ENCODE results near the gene PDYN. TPM values are rescaled to one million over a fixed set of nuclear protein-coding genes. Genes with fewer than 3 reads are reported as not detected.

Gene PDYN
- polyA plus RNA-seq, 1 experiment, result not detected

DNA sequence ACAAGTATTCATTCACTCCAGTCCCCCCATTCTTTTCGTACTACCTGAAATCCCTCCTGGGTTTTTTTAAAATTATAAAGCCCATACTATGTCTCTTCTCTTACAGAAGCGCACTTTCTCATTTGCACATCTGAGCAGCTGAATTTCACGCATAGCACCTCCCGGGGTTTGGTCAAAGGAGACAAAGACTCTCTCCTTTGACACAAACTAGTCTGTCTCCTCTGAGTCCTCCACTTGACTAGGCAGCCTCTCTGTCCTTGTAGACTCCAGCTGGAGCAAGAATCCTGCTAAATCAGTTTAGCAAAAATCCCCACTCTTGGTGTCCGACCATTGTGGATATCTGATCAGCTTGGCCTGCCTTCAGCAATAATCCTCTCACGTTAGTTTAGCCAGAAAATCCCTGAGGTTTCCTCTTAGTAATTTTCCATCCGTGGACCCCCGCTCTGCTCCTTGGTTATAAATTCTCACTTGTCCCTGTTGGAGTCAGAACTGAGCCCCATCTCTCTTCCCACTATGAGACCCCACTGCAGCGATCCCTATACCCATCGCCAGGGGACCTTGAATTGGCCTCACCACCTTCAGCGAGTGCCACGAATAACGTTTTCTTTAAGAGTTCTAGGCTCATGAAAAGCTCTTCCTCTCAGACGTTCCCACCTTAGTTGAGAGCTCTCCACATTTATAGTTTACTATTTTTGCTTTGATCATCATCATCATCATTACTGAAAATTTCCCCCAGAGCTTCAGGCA is 29.0 kb downstream of the PDYN start:
- CTCF ChIA-PET, result interaction anchor here (0.6 to 3.1 kb wide), 21 partner anchors 9 to 826 kb away, joined by 3 to 54 read pairs (median 4); no protein-coding TSS in a partner anchor

DNA sequence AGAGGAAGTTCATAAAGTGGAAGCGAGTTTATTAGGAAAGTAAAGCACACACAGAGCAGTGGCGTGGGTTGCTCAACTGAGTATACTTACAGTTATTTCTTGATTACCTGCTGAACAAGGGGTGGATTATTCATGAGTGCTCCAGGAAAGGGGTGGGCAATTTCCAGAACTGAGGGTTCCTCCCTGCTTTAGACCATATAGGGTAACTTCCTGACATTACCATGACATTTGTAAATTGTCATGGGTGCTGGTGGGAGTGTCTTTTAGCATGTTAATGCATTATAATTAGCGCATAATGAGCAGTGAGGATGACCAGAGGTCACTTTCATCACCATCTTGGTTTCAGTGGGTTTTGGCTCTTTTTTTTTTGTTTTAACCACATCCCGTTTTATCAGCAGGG is 29.8 kb downstream of the PDYN start:
- H3K27me3 ChIP-seq (ENCODE audit: control insufficient read depth, insufficient read depth, low read length), result peaks cover 28% of the 10 kb centered on the region
- H3K4me3 ChIP-seq (ENCODE audit: low read depth, low read length), result no peak overlapping the region
- no peak overlapping the region for H3K27ac ChIP-seq (ENCODE audit: low read depth, low read length)
- TF ChIP-seq, protein P1, sequence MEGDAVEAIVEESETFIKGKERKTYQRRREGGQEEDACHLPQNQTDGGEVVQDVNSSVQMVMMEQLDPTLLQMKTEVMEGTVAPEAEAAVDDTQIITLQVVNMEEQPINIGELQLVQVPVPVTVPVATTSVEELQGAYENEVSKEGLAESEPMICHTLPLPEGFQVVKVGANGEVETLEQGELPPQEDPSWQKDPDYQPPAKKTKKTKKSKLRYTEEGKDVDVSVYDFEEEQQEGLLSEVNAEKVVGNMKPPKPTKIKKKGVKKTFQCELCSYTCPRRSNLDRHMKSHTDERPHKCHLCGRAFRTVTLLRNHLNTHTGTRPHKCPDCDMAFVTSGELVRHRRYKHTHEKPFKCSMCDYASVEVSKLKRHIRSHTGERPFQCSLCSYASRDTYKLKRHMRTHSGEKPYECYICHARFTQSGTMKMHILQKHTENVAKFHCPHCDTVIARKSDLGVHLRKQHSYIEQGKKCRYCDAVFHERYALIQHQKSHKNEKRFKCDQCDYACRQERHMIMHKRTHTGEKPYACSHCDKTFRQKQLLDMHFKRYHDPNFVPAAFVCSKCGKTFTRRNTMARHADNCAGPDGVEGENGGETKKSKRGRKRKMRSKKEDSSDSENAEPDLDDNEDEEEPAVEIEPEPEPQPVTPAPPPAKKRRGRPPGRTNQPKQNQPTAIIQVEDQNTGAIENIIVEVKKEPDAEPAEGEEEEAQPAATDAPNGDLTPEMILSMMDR (IDR thresholded peaks at IDR 0.05; ENCODE audit: low read depth, low read length), result no peak
- POLR2A ChIA-PET, result no interaction called here
- CTCF ChIA-PET, result interaction anchor here (0.6 to 3.1 kb wide), 6 partner anchors 9 to 237 kb away, joined by 3 to 54 read pairs (median 3); no protein-coding TSS in a partner anchor
- DNase-seq (ENCODE audit: low read depth, low spot score), result no peak
- H3K9me3 ChIP-seq (ENCODE audit: control insufficient read depth, insufficient read depth, low read length), result no peaks in the 10 kb centered on the region

More for the DNA sequence above, 29.0 kb downstream of the PDYN start:
- Histone ChIP-seq H3K9me3 (ENCODE audit: control insufficient read depth, insufficient read depth, low read length) (no peaks in the 10 kb centered on the region), H3K27ac (ENCODE audit: low read depth, low read length) (no peak overlapping the region), H3K27me3 (ENCODE audit: control insufficient read depth, insufficient read depth, low read length) (peaks cover 33% of the 10 kb centered on the region), H3K4me3 (ENCODE audit: low read depth, low read length) (no peak overlapping the region)
- no peak for DNase-seq (ENCODE audit: low read depth, low spot score)
- POLR2A ChIA-PET, result no interaction called here
- TF ChIP-seq, protein P1 (IDR thresholded peaks at IDR 0.05; ENCODE audit: low read depth, low read length), result peak; percentile 35; the same call in 1 of the 2 replicates

DNA sequence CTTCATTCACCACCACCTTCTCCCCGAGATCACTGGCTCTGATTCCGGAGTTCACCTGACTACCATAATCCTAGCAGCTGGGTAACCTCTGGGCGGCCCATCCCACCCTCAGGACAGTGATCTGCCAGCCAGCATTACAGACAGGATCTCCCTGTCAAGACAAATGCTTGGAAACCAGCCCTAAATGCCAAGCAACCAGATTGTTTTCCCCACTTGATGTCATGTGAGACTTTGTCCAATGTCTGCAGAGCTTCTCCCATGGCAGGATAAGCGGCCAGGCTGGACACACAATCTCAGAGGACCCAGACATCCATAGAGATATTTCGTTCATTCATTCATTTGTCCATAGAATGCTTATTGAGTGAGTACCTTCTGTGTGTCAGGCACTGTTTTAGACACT is 32.5 kb downstream of the PDYN start:
- Histone ChIP-seq H3K27me3 (ENCODE audit: control insufficient read depth, insufficient read depth, low read length) (peaks cover 18% of the 10 kb centered on the region), H3K27ac (ENCODE audit: low read depth, low read length) (no peak overlapping the region), H3K4me3 (ENCODE audit: low read depth, low read length) (no peak overlapping the region), H3K9me3 (ENCODE audit: control insufficient read depth, insufficient read depth, low read length) (no peaks in the 10 kb centered on the region)
- ChIA-PET CTCF (interaction anchor here (0.6 to 0.9 kb wide), 2 partner anchors 185 to 211 kb away, joined by 3 read pairs; no protein-coding TSS in a partner anchor), POLR2A (no interaction called here)
- no peak for DNase-seq (ENCODE audit: low read depth, low spot score)
- TF ChIP-seq, protein P1 (IDR thresholded peaks at IDR 0.05; ENCODE audit: low read depth, low read length), result no peak

- Histone ChIP-seq H3K27ac (ENCODE audit: low read depth, low read length) (no peak overlapping the region), H3K4me3 (ENCODE audit: low read depth, low read length) (no peak overlapping the region), H3K27me3 (ENCODE audit: control insufficient read depth, insufficient read depth, low read length) (peaks cover 22% of the 10 kb centered on the region), H3K9me3 (ENCODE audit: control insufficient read depth, insufficient read depth, low read length) (no peaks in the 10 kb centered on the region)
- DNase-seq (ENCODE audit: low read depth, low spot score), result no peak
- ChIA-PET POLR2A (no interaction called here), CTCF (interaction anchor here (0.6 to 1.4 kb wide), 2 partner anchors 39 to 213 kb away, joined by 3 to 5 read pairs; no protein-coding TSS in a partner anchor)
- TF ChIP-seq, protein P1 (IDR thresholded peaks at IDR 0.05; ENCODE audit: low read depth, low read length), result no peak
Observed at GRCh38 chr20:1959156-1959555, 34.7 kb downstream of the PDYN start.

DNA sequence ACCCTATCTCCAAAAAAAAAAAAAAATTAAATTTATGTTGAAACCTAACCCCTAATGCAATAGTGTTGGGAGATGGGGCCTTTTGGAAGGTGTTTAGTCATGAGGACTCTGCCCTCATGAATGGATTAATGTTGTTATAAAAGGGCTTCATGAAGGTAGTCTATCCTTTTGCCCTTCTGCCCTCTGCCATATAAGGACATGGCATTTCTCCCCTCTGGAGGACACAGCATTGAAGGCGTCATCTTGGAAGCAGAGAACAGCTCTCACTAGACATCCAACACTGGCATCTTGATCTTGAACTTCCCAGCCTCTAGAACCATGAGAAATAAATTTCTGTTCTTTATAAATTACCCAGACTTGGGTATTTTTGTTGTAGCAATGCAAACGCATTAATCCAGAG is 35.4 kb downstream of the PDYN start:
- POLR2A ChIA-PET, result no interaction called here
- no peak overlapping the region for H3K4me3 ChIP-seq (ENCODE audit: low read depth, low read length)
- H3K27ac ChIP-seq (ENCODE audit: low read depth, low read length), result no peak overlapping the region
- DNase-seq (ENCODE audit: low read depth, low spot score), result no peak
- TF ChIP-seq, protein P1 (IDR thresholded peaks at IDR 0.05; ENCODE audit: low read depth, low read length), result no peak
- peaks cover 20% of the 10 kb centered on the region for H3K27me3 ChIP-seq (ENCODE audit: control insufficient read depth, insufficient read depth, low read length)
- CTCF ChIA-PET, result no interaction called here
- H3K9me3 ChIP-seq (ENCODE audit: control insufficient read depth, insufficient read depth, low read length), result no peaks in the 10 kb centered on the region
